CD14-positive monocyte (primary cell): ENCODE results near the gene DDX51. TPM values are rescaled to one million over a fixed set of nuclear protein-coding genes. Genes with fewer than 3 reads are reported as not detected.

Experiments
- DNase-seq, 3 donors: peaks; one replicate each; pipeline ENCODE4 v3.0.0-alpha.2; 2011 to 2022
- H2AFZ ChIP-seq: 2 replicates; pipeline ENCODE4 v1.6.0; 2012; ENCODE audit warnings: mild to moderate bottlenecking, low read depth, low read length, inconsistent platforms; ENCODE audit not compliant: insufficient read depth, poor library complexity, severe bottlenecking
- H3K27ac ChIP-seq, 2 donors: 1 replicate in 1 of 2; 2 replicates in 1 of 2; pipeline ENCODE4 v1.5.1; 2012 to 2013; ENCODE audit warnings: low read length in 2 of 2, control low read depth in 1 of 2, inconsistent platforms in 1 of 2, low read depth in 1 of 2, mild to moderate bottlenecking in 1 of 2
- H3K27me3 ChIP-seq, 2 donors: one replicate each; pipeline versions ENCODE4 v1.6.0 to v1.6.1; 2011 to 2013; ENCODE audit warnings: low read length in 2 of 2; ENCODE audit not compliant: control insufficient read depth in 2 of 2, insufficient read depth in 2 of 2
- H3K36me3 ChIP-seq, 2 donors: replicated peaks in 1 of 2; 1 replicate in 1 of 2; 2 replicates in 1 of 2; pipeline versions ENCODE4 v1.5.1 to v1.6.1; 2012 to 2013; ENCODE audit warnings: low read length in 2 of 2, control low read depth in 1 of 2, inconsistent platforms in 1 of 2, mild to moderate bottlenecking in 1 of 2; ENCODE audit not compliant: insufficient read depth in 2 of 2, control insufficient read depth in 1 of 2
- H3K4me1 ChIP-seq, 2 donors: 1 replicate in 1 of 2; 2 replicates in 1 of 2; pipeline versions ENCODE4 v1.5.1 to v1.6.1; 2012 to 2013; ENCODE audit warnings: low read length in 2 of 2, control low read depth in 1 of 2, inconsistent platforms in 1 of 2, mild to moderate bottlenecking in 1 of 2, moderate library complexity in 1 of 2; ENCODE audit not compliant: insufficient read depth in 2 of 2, control insufficient read depth in 1 of 2
- H3K4me2 ChIP-seq: replicated peaks from 2 replicates; pipeline ENCODE3; 2012; ENCODE audit warnings: low read length, moderate library complexity, mild to moderate bottlenecking; ENCODE audit not compliant: poor library complexity, severe bottlenecking; ENCODE audit errors: extremely low read depth
- H3K4me3 ChIP-seq, 3 experiments: fragments of 200-600 bp in 1 of 3; sonication (generic) in 1 of 3; replicated peaks in 1 of 3; 1 replicate in 2 of 3; 2 replicates in 1 of 3; pipeline ENCODE4 v1.5.1; 2011 to 2013; ENCODE audit warnings: low read length in 3 of 3, mild to moderate bottlenecking in 3 of 3, control low read depth in 2 of 3, low read depth in 2 of 3, inconsistent platforms in 1 of 3, moderate library complexity in 1 of 3
- H3K79me2 ChIP-seq: 2 replicates; pipeline ENCODE4 v1.6.0; 2012; ENCODE audit warnings: mild to moderate bottlenecking, control low read depth, inconsistent platforms, low read length, moderate library complexity; ENCODE audit not compliant: insufficient read depth
- H3K9ac ChIP-seq: 2 replicates; pipeline ENCODE4 v1.6.0; 2017; ENCODE audit warnings: low read length, mild to moderate bottlenecking; ENCODE audit not compliant: insufficient read depth, poor library complexity, severe bottlenecking
- H3K9me3 ChIP-seq, 2 donors: replicated peaks in 1 of 2; 1 replicate in 1 of 2; 2 replicates in 1 of 2; pipeline versions ENCODE4 v1.5.1 to v1.6.1; 2012 to 2013; ENCODE audit warnings: low read length in 2 of 2, control low read depth in 1 of 2; ENCODE audit not compliant: control insufficient read depth in 1 of 2, insufficient read depth in 1 of 2
- H4K20me1 ChIP-seq: 2 replicates; pipeline ENCODE4 v1.6.0; 2012; ENCODE audit warnings: mild to moderate bottlenecking, low read length, control low read depth, moderate library complexity; ENCODE audit not compliant: insufficient read depth
- H3K27ac Mint-ChIP-seq, 7 donors: one replicate each; pipeline ENCODE4 v1.8.0; 2020; ENCODE audit warnings: mild to moderate bottlenecking in 7 of 7, mixed read lengths in 7 of 7, moderate library complexity in 6 of 7, inconsistent platforms in 2 of 7
- H3K27me3 Mint-ChIP-seq, 3 donors: one replicate each; pipeline ENCODE4 v1.8.0; 2021 to 2022; ENCODE audit warnings: low read depth in 3 of 3, mild to moderate bottlenecking in 3 of 3, mixed read lengths in 3 of 3, moderate library complexity in 3 of 3, inconsistent platforms in 1 of 3
- H3K36me3 Mint-ChIP-seq, 2 donors: one replicate each; pipeline ENCODE4 v1.8.0; 2020; ENCODE audit warnings: mixed read lengths in 2 of 2, inconsistent platforms in 1 of 2, mild to moderate bottlenecking in 1 of 2
- H3K4me1 Mint-ChIP-seq: one replicate; pipeline ENCODE4 v1.8.0; 2020; ENCODE audit warnings: mild to moderate bottlenecking, mixed read lengths
- H3K4me3 Mint-ChIP-seq, 2 donors: one replicate each; pipeline ENCODE4 v1.8.0; 2020; ENCODE audit warnings: mild to moderate bottlenecking in 2 of 2, mixed read lengths in 2 of 2, moderate library complexity in 1 of 2
- H3K9me3 Mint-ChIP-seq, 7 donors: one replicate each; pipeline ENCODE4 v1.8.0; 2020 to 2022; ENCODE audit warnings: mixed read lengths in 7 of 7, mild to moderate bottlenecking in 6 of 7, moderate library complexity in 6 of 7, inconsistent platforms in 2 of 7
- WGBS: methylation state at CpG from one replicate; pipeline ENCODE4 v1.1.5; 2013; ENCODE audit warnings: missing lambda C conversion rate; ENCODE audit not compliant: insufficient coverage; 5-methylcytosine and 5-hydroxymethylcytosine counted together
- intact Hi-C, 2 donors: fragments of 100-400 bp; cut with micrococcal nuclease; formaldehyde crosslinking; loops; one replicate each; pipeline versions ENCODE4 v1.15.0 to v1.15.1; 2023
- polyA plus RNA-seq, 3 donors: library from polyadenylated mRNA; depleted of rRNA in 1 of 3; unstranded in 2 of 3; stranded (reverse) in 1 of 3; fragments of 300-500 nt in 2 of 3; fragments of >200 nt in 1 of 3; fragmentation: Illumina TruSeq in 2 of 3; gene quantifications; 1 replicate in 2 of 3; 2 replicates in 1 of 3; pipeline ENCODE4 v1.2.3, GENCODE V29; 2012 to 2021
- TF ChIP-seq, protein P1 (sequence below): fragments of 200-600 bp; IDR thresholded peaks from one replicate; pipeline ENCODE4 v1.8.0; 2022; ENCODE audit warnings: antibody characterized with exemption, mild to moderate bottlenecking

Gene DDX51
- polyA plus RNA-seq, 3 donors = 1.7 to 24.9 (median 2.7) TPM

DNA sequence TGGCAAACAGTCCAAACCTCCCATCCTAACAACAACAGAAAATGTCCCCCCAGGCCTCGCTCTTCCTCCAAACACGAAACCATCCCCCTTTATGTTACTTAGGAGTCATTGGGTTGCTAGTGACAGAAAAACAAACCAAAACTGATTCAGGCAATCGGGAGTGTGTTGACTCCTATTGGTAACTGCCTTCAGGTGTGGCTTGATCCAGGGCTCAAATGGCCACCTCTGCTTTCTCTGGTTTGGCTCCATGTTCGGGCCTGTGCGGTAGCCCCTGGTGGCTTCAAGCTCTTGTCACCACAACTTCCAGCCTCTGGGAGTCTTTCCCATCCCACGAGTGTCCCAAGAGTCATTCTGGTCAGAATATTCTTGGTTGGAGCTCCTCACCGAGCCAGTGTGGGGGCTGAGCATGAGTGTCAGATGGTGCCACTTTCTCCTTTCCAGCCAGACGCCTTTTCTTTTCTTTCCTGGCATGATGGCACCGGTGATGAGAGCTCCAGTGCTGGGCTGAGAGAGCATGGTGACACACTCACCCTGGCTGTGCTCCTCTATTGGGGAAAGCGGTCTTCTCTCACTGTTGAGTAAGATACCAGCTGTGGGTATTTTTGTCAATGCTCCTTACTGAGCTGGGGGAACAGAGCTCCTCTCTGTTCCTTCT lies 38.7 kb upstream of the DDX51 start:
- Mint-ChIP-seq H3K27ac (no peak overlapping the region), H3K36me3 (peaks cover 3 to 4% of the 10 kb centered on the region in 2 donors), H3K27me3 (peaks cover 15 to 45% (median 35%) of the 10 kb centered on the region in 3 donors), H3K4me1 (peaks cover 29% of the 10 kb centered on the region), H3K9me3 (peaks cover 0 to 17% (median 8%) of the 10 kb centered on the region in 7 donors), H3K4me3 (no peak overlapping the region)
- Histone ChIP-seq H3K79me2 (no peaks in the 10 kb centered on the region), H2AFZ (no peak overlapping the region), H3K27ac (no peak overlapping the region), H3K4me3 (no peak overlapping the region), H4K20me1 (no peaks in the 10 kb centered on the region), H3K4me1 (peaks cover 24 to 30% of the 10 kb centered on the region in 2 donors), H3K4me2 (no peak overlapping the region), H3K9ac (no peak overlapping the region), H3K9me3 (no peaks in the 10 kb centered on the region), H3K27me3 (peaks cover 0 to 35% of the 10 kb centered on the region in 2 donors), H3K36me3 (no peaks in the 10 kb centered on the region)
- TF ChIP-seq, protein P1, sequence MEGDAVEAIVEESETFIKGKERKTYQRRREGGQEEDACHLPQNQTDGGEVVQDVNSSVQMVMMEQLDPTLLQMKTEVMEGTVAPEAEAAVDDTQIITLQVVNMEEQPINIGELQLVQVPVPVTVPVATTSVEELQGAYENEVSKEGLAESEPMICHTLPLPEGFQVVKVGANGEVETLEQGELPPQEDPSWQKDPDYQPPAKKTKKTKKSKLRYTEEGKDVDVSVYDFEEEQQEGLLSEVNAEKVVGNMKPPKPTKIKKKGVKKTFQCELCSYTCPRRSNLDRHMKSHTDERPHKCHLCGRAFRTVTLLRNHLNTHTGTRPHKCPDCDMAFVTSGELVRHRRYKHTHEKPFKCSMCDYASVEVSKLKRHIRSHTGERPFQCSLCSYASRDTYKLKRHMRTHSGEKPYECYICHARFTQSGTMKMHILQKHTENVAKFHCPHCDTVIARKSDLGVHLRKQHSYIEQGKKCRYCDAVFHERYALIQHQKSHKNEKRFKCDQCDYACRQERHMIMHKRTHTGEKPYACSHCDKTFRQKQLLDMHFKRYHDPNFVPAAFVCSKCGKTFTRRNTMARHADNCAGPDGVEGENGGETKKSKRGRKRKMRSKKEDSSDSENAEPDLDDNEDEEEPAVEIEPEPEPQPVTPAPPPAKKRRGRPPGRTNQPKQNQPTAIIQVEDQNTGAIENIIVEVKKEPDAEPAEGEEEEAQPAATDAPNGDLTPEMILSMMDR = no peak
- DNase-seq = no peak
- intact Hi-C loops = no loop called here
- 92% methylated on average over 7 of the region's 10 CpGs for WGBS

DNA sequence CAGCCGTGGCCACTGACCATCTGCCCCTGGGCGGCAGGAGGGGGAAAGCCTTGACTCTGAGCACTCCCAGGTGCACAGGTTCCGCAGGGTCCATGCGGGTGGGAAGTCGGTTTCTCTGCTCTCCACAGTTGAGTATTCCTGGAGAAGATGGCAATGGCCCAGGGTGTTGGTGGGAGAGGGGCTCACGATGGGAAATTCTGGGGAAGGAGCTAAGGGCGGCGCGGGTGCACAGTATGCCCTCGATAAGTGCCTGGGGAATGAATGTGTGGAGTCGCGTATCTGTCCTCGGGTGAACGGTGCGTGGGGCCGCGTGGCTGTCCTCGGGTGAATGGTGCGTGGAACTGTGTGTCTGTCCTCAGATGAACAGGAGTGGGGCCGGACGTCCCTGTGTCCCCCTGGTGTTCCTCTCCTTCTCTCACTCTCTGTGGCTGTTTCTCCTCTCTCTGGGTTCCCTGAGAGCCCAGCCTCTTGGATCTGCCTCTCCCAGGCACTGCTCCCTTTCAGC lies 38.1 kb upstream of the DDX51 start:
- DNase-seq = no peak

More for the DNA sequence above, 38.1 kb upstream of the DDX51 start:
- WGBS = 92% methylated on average over 19 of the region's 21 CpGs
- Mint-ChIP-seq H3K27ac (no peak overlapping the region), H3K27me3 (peaks cover 15 to 40% (median 31%) of the 10 kb centered on the region in 3 donors), H3K4me1 (peaks cover 29% of the 10 kb centered on the region), H3K4me3 (no peak overlapping the region), H3K9me3 (peaks cover 0 to 16% (median 5%) of the 10 kb centered on the region in 7 donors), H3K36me3 (peaks cover 0 to 2% of the 10 kb centered on the region in 2 donors)
- no peaks in the 10 kb centered on the region for H4K20me1 ChIP-seq
- no peaks in the 10 kb centered on the region for H3K79me2 ChIP-seq
- H2AFZ ChIP-seq = no peak overlapping the region
- H3K27me3 ChIP-seq = peaks cover 0 to 33% of the 10 kb centered on the region in 2 donors
- H3K4me1 ChIP-seq = peaks cover 24 to 30% of the 10 kb centered on the region in 2 donors
- no peak overlapping the region for H3K27ac ChIP-seq
- intact Hi-C loops = no loop called here
- H3K9me3 ChIP-seq = no peaks in the 10 kb centered on the region
- no peak overlapping the region for H3K9ac ChIP-seq
- TF ChIP-seq, protein P1 = no peak
- H3K4me3 ChIP-seq = no peak overlapping the region
- H3K36me3 ChIP-seq = no peaks in the 10 kb centered on the region
- no peak overlapping the region for H3K4me2 ChIP-seq
